Cardiac muscle cell (in vitro differentiated cells and primary cell): ENCODE measurements around the gene ABCC1. TPM values are rescaled to one million over a fixed set of nuclear protein-coding genes. Genes with fewer than 3 reads are reported as not detected.
A peak's percentile ranks its signal among the peaks of the same experiment; 100 is the strongest.

Source experiments
- DNase-seq, 2 donors: peaks; one replicate each; pipeline versions ENCODE4 v3.0.0 to v3.0.0-alpha.2; 2010 to 2017; ENCODE audit warnings: low read depth in 1 of 2, low spot score in 1 of 2
- H3K27ac ChIP-seq: fragments of 200-600 bp; sonication (generic); 2 replicates; pipeline ENCODE4 v1.5.1; 2016
- H3K27me3 ChIP-seq: fragments of 200-600 bp; sonication (generic); 2 replicates; pipeline ENCODE4 v1.6.0; 2016; ENCODE audit warnings: control low read depth
- H3K36me3 ChIP-seq: fragments of 200-600 bp; sonication (generic); 2 replicates; pipeline ENCODE4 v1.5.1; 2016; ENCODE audit warnings: control low read depth
- H3K4me1 ChIP-seq: fragments of 200-600 bp; sonication (generic); 2 replicates; pipeline ENCODE4 v1.8.1; 2017; ENCODE audit warnings: low read depth, mild to moderate bottlenecking, mixed run types
- H3K4me3 ChIP-seq: fragments of 200-600 bp; sonication (generic); 2 replicates; pipeline ENCODE4 v1.5.1; 2016; ENCODE audit warnings: mild to moderate bottlenecking
- H3K9me3 ChIP-seq: fragments of 200-600 bp; sonication (generic); 2 replicates; pipeline ENCODE4 v1.5.1; 2017; ENCODE audit warnings: low read depth, mild to moderate bottlenecking, control low read depth
- CTCF ChIP-seq: IDR thresholded peaks from 2 replicates; pipeline ENCODE4 v1.5.1; 2012; ENCODE audit warnings: low read depth, mild to moderate bottlenecking, low read length
- polyA plus RNA-seq: library from polyadenylated mRNA; unstranded; fragments of >200 nt; fragmentation: Nextera tagmentation; extraction: Ambion mirVana; gene quantifications from 2 replicates; pipeline ENCODE4 v1.2.1, GENCODE V29; 2016
- total RNA-seq: library from RNA; depleted of rRNA; stranded (reverse); fragments of >200 nt; gene quantifications from 2 replicates; pipeline ENCODE4 v1.2.3, GENCODE V29; 2016

The ABCC1 gene
- total and polyA plus RNA-seq, 2 experiments from 2014 or later = 14.2 to 31.0 TPM

GRCh38 chr16:16025214-16025968 is 76.0 kb downstream of the ABCC1 start:
- H3K4me3 ChIP-seq = no peak overlapping the region
- H3K4me1 ChIP-seq = no peaks in the 10 kb centered on the region
- no peak for TF ChIP-seq CTCF
- no peak overlapping the region for H3K27ac ChIP-seq
- peak in 1 of 2 donors; percentile 64 for DNase-seq
- H3K9me3 ChIP-seq = no peaks in the 10 kb centered on the region
- no peaks in the 10 kb centered on the region for H3K27me3 ChIP-seq
- H3K36me3 ChIP-seq = no peaks in the 10 kb centered on the region

- H3K27me3 ChIP-seq = no peaks in the 10 kb centered on the region
- H3K9me3 ChIP-seq = no peaks in the 10 kb centered on the region
- H3K4me3 ChIP-seq = no peak overlapping the region
- H3K36me3 ChIP-seq = no peaks in the 10 kb centered on the region
- DNase-seq = no peak
- no peak for TF ChIP-seq CTCF
- no peaks in the 10 kb centered on the region for H3K4me1 ChIP-seq
- no peak overlapping the region for H3K27ac ChIP-seq
Measured at GRCh38 chr16:16027728-16028310, 78.4 kb downstream of the ABCC1 start.

- H3K36me3 ChIP-seq = no peaks in the 10 kb centered on the region
- DNase-seq = no peak
- H3K27ac ChIP-seq = no peak overlapping the region
- H3K4me3 ChIP-seq = no peak overlapping the region
- no peaks in the 10 kb centered on the region for H3K27me3 ChIP-seq
- H3K4me1 ChIP-seq = no peaks in the 10 kb centered on the region
- TF ChIP-seq CTCF = no peak
- H3K9me3 ChIP-seq = no peaks in the 10 kb centered on the region
Measured at GRCh38 chr16:16028311-16028999, 79.0 kb downstream of the ABCC1 start.

- Histone ChIP-seq H3K27me3 (no peaks in the 10 kb centered on the region), H3K4me3 (no peak overlapping the region), H3K36me3 (no peaks in the 10 kb centered on the region), H3K9me3 (no peaks in the 10 kb centered on the region), H3K4me1 (no peaks in the 10 kb centered on the region), H3K27ac (no peak overlapping the region)
- peak in 1 of 2 donors; percentile 43 for DNase-seq
- TF ChIP-seq CTCF = no peak
Measured at GRCh38 chr16:16029431-16030011, 80.1 kb downstream of the ABCC1 start.

GRCh38 chr16:16030449-16030848 is 81.0 kb downstream of the ABCC1 start:
- DNase-seq = no peak
- Histone ChIP-seq H3K9me3 (no peaks in the 10 kb centered on the region), H3K27me3 (no peaks in the 10 kb centered on the region), H3K27ac (no peak overlapping the region), H3K4me3 (no peak overlapping the region), H3K4me1 (no peaks in the 10 kb centered on the region), H3K36me3 (no peaks in the 10 kb centered on the region)
- no peak for TF ChIP-seq CTCF
